Epithelial cell of prostate (primary cell): ENCODE measurements around the gene SMIM38.

Source experiments
- DNase-seq: peaks from one replicate; pipeline ENCODE4 v3.0.0-alpha.2; 2011; ENCODE audit warnings: low read depth, low spot score
- H3K27ac ChIP-seq: fragments of 450-650 bp; 2 replicates; pipeline ENCODE4 v1.5.1; 2017; ENCODE audit warnings: mild to moderate bottlenecking

Gene SMIM38

DNA sequence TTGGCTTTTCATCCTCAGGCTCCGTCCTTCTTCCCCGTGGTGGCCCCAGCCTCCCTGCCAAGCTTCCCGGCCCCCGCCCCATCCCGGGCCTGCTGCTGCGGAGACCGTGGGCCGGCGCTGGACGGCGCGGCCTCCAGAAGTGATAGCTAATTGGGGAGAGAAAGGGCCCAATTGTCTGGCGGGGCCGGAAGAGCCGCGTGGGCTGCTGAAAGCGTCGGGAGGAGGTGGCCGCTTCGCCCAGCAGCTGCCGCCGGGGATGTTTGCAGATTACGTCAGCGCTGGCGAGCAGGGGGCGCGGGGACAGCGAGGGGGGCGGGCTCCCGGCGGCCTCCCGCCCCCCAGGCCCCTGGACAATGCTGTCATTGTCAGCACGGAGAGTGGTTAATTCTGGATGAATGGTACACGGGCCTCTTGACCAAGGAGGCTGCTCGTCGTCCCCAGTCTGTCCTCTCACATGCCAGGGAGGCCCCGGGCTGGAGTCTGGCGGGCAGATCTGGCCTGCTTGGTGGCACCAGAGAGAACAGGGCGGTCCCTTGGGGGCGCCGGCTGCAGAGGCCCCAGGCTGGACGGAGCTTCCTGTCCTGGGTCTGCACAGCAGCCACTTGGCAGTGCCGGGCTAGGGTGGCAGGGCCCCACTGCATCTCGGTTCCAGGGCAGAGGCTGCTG is 1.6 kb downstream of the SMIM38 start:
- DNase-seq: no peak
- no peak overlapping the region for H3K27ac ChIP-seq

DNA sequence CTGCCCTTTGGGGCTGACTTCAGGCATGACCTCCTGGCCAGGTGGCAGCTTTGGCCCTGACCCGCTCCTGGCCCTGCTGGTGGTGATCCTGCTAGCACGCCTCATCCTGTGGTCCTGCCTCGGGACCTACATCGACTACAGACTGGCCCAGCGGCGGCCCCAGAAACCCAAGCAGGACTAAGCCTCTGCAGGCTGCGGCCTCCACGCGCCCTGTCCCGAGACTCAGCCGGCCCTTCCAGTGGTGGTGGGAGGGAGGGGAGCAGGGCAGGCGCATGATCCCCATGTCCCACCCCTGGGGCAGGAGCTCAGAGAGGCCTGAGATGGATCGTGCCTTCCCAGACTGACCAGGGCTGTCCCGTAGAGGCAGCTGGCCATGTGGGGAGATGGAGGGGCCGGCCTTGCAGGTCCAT is 2.1 kb downstream of the SMIM38 start:
- H3K27ac ChIP-seq: no peak overlapping the region
- no peak for DNase-seq

DNA sequence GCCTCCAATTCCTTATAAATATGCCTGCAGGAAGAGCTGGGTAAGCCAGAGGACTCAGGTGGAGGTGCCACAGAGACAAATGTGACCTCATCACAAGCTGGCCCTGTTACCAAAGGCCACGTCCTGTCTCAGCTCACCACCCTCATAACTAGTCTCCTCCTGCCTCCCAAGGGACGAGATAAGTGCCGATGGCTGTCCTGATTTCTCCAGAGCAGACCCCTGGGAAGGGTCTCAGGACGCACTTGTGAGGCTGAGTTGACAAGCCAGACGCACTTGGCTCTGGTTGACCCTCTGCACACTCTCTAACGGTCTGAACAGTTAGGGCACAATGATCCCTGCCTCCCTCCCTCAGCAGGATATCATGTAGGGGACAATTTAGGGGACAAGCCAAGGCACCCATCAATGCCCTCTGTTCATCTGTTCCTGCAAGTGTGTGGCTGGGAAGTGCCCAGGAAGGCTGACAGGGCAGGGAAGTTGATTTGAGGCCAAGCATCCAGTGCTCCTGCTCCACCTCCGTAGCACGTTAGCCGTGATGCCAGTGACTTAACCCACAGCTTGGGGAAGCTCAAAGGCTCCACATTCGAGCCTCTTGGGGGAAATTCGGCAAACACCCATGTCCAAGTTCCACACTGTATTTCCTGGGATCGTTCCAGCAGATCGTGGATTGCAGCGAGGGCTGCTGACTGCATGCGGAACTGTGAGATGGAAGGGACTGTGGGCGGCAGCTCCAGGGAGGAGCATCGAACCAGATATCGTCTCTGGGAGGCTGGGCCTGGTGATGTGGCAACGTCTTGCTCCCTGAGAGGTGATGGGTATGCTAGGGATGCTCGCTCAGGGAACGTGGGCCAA is 2.8 kb downstream of the SMIM38 start:
- no peak for DNase-seq
- H3K27ac ChIP-seq: no peak overlapping the region

DNA sequence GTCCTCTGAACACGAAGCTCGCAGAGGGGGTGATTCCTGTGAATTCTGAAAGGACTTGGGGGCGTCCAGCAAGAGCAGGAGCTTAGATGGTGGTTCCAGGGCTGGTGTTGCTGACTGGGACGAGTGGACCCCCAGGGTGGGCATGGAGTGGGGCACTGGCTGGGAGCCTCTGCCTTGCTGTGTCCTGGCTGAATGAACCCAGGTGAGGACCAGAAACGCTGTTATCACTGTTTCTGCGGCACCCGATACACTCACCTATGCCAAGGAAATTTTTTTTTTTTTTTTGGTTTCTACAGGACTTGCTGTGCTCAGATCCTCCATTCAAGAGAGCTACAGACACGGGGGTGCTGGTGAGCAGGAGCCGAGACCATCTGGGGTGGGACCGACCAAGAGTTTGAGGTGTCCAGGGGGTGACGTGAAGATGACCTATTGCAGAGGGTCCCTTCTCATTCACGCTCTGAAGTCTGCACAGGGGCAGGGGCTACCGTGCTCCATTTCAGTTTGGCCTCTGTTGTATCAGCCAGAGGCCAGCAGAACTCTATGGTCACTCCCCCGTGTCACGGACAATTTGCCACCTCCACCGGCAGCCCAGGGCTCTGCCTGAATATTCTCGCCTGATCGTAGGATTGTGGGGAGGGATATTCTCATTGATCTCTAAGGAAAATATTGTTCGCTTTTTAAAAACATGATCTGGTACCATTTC is 3.6 kb downstream of the SMIM38 start:
- no peak overlapping the region for H3K27ac ChIP-seq
- DNase-seq: no peak

DNA sequence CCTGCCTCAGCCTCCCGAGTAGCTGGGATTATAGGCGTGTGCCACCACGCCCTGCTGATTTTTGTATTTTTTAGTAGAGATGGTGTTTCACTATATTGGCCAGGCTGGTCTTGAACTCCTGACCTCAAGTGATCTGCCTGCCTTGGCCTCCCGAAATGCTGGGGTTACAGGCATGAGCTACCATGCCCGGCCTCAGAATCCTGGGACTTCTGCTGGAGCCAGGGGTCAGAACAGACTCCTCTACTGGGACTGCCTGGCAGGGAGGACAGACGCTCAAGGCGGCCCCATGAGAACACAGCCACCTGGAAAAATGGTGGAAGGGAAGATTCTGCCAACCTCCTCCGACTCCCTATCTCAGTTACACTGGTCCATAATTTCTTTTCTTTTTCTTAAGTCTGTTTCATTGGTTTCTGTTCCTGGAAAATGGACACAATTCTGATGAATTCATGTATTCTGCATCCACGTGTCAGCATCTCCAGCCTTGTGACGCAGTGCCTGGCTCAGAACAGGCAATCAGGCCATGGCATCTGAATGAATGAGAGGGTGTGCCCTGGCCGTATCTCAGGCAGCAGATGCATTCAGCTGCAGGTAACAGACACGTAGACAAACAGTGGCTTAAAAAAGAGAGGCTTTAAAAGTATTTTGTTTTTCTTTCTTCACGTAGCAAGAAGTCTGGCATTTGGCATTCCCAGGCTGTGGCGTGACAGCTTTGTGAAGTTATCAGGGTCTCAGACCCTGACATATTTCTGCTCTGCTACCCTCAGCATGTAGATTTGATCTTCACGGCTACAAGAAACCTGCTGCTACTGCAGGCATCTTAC is 4.8 kb downstream of the SMIM38 start:
- no peak overlapping the region for H3K27ac ChIP-seq
- no peak for DNase-seq

DNA sequence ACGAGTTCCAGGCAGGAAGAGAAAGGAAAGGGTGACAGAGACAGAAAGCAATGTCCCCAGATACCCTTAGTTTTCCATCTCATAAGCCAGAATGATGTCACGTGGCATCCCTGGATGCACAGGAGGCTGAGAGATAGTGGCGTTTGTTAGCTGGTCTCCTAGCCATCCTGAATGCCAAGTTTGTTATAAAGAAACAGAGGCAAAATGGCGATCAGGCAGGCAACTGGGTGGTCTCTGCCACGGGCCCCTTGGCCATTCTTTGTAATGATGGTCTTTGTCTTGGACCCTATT is 5.3 kb downstream of the SMIM38 start:
- no peak overlapping the region for H3K27ac ChIP-seq
- no peak for DNase-seq

DNA sequence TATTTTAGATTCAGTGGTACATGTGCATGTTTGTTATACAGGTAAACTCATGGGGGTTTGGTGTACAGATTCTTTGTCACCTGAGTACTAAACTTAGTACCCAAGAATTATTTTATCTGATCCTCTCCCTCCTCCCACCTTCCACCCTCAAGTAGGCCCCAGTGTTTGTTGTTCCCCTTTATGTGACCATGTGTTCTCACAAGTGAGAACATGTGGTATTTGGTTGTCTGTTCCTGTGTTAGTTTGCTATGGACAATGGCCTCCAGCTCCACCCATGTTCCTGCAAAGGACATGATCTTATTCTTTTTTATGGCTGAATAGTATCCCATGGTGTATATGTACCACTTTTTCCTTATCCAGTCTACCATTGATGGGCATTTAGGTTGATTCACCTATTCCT is 6.8 kb downstream of the SMIM38 start:
- DNase-seq: no peak
- H3K27ac ChIP-seq: no peak overlapping the region

DNA sequence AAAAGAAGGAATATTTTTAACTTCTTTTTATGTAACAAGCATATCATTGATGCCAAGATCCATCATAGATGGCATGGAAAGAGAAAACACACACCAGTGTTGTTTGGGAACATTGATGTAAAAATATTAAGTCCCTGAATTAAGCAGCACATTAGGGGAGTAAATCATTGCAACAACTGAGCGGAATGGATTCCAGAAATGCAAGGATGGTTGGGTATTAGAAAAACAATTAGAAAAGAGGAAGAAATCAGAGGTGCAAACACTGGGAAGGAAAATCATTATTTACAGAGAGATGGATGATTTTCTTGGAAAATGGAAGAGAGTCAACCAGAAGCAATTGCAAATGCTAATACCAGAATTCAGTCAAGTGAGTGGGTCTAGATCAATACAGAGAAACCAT is 8.1 kb downstream of the SMIM38 start:
- no peak for DNase-seq
- H3K27ac ChIP-seq: no peak overlapping the region

DNA sequence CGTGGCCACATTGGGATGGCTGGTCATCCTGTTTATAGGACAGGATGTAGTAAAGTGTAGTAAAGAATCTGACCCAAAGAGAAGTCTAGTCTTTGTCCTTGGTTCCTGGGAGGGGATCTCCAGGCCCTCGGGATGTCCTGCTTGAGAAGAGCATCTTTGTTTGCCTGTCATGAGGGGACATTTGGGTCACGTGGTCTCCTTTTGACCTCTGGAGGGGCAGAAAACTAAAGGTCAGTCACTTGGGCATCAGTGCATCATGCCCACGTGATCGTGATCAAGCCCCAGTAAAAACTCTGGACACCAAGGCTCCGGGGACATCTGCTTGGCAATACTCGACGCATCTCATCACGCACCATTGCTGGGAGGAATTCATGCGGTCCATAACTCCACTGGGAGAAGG is 9.1 kb downstream of the SMIM38 start:
- DNase-seq: no peak
- H3K27ac ChIP-seq: no peak overlapping the region

DNA sequence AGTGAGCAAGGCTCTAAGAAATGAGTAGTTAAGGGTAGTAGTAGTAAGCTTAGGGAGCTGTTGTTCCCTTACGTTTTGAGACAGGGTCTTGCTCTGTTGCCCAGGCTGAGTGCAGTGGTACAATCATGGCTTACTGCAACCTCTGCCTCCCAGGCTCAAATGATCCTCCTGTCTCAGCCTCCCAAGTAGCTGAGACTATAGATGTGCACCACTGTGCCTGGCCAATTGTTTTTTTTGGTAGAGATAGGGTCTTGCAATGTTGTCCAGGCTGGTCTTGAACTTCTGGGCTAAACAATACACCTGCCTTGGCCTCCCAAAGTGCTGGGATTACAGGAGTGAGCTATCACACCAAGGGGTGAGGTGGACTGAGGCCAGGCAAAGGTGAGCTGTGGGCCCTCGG is 10.0 kb downstream of the SMIM38 start:
- H3K27ac ChIP-seq: no peak overlapping the region
- DNase-seq: no peak

DNA sequence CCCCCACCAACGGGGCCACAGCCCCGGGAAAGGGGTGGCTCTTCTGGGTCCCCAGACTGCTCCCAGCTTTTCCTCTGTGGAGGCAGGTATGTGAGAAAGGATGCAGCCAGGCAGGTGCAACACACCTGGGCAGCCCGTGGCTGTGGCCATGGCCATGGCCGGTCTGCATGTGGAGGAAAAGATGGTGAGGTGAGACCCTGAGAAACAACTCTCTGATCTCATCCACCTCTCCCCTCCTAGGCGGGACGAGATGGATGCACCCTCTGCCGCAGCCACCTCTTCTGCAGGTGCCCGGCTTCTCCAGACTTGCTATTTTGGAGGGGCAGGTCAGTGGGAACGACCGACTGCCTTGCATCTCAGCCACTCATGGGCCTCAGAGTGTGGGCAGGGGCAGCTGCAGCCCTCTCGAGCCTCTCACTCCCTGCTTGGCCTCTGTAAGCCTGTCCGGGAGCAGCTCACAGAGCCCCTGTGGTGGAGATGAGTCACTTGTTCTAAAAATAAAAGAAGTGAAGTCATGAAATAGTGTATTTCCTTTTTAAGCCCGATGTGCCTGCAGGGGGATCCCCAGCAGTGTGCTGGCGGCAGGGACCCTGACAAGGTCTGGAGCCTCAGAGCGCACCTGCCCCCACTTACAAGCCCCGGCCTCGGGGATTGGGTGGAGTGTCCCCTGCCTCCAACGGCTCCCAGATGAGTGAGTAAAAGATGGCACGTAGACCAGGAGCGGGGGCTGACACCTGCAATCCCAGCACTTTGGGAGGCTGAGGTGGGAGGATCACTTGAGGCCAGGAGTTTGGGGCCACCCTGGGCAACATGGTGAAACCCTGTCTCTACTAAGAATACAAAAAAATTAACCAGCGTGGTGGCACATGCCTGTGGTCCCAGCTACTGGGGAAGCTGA is 10.7 kb downstream of the SMIM38 start:
- H3K27ac ChIP-seq: no peak overlapping the region
- DNase-seq: no peak

DNA sequence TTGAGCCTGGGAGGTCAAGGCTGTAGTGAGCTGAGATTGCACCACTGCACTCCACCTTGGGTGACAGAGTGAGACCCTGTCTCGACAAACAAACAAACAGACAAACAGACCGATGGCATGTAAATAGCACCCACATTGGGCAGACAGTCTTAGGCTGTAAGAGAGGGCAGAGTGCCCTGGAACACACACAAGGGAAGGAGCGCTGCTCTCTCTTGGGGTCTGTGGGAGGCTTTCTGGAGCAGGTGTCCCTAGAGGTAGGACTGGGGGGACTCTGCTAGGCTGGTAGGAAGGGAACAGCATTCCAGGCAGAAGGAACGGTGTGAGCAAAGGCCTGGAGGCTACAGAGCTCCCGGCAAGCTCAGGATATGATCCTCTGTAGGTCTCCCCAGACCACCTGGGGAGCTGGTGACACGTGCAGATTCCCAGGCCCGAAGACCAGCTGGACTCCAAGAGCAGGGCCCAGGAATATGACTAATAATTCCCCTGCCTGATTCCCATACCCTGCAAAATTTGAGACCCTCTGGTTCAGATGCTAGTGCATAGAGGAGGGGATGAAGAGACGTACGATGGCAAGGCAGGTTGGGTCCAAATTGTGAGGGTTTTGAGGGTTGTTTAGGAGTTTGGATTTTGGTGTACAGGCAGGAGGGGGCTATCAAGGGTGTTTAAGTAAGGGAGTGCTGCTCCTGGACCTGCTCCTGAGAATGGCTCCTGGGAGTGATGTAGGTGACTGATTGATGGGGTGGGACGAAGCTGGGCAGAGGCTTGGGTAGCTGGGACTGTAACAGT is 11.6 kb downstream of the SMIM38 start:
- no peak for DNase-seq

DNA sequence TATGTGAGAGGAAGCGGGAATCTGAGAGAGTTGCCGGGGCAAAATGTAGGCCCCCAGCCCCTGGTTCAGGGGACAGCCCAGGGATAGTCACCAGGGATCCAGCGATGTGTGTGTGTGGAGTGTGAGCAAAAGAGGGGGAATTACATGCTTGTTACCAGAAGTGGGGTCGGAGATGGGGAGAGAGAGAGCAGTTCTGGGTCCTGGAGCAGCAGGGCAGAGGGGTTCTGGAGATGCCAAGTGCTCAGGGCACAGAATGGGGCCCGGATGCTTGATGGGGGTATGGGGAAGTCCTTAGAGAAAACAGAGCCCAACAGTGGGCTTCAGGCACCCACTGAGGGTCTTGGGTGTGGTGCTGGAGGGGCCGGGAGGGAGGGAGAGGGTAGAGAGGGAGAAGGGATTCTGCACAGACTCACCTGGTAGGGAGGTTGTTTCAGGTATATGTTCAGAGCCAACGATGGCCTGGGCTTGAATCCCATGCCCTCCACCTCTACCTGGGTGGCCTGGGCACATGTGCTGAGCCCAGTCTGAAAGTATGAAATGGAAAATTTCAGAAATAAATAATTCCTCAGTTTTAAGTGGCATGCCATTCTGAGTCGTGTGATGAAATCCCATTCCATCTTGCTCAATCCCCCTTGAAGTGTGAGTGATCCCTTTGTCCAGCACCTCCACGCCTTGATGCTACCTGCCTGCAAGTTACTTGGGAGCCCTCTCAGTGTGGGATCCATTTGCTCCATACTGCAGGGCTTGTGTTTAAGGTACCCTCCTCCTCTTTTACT is 12.4 kb downstream of the SMIM38 start:
- no peak overlapping the region for H3K27ac ChIP-seq
- DNase-seq: no peak

More for the DNA sequence above, 11.6 kb downstream of the SMIM38 start:
- H3K27ac ChIP-seq: no peak overlapping the region

DNA sequence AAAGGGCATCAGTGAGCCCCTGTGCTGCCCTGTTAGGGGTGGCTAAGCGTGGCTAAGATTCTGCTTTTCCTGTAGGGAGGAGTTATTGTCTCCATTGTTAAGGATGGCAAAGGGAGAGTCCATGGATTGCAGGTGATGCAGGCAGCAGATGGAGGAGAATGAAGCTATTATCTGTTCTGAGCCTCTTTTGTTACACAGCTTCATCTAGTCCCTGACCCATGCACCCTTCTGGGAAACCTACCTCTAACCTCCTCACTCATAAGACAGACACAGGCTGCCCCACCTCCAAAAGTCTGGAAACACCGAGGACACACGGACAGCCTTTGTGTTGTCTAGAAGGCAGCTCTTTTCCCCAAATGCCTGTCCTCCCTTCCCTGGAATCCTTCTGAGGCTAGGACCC is 13.7 kb downstream of the SMIM38 start:
- no peak for DNase-seq
- H3K27ac ChIP-seq: no peak overlapping the region

DNA sequence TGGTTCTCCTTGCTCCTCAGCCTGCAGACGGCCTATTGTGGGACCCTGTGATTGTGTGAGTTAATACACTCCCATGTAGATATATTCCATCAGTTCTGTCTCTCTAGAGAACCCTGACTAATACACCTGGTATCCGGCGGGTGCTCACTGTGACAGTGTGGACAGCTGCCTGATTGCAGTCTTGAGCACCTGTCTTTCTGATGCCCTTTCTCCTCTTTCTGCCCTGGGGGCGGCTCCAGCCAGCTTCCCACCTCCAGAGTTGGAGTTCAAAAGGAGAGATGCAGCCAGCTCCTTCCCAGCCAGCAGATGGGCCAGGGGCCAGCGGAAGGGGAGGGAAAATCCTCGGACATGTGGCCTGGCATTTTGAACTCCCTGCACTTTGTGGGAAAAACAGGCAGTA is 15.0 kb downstream of the SMIM38 start:
- DNase-seq: no peak
- H3K27ac ChIP-seq: no peak overlapping the region

DNA sequence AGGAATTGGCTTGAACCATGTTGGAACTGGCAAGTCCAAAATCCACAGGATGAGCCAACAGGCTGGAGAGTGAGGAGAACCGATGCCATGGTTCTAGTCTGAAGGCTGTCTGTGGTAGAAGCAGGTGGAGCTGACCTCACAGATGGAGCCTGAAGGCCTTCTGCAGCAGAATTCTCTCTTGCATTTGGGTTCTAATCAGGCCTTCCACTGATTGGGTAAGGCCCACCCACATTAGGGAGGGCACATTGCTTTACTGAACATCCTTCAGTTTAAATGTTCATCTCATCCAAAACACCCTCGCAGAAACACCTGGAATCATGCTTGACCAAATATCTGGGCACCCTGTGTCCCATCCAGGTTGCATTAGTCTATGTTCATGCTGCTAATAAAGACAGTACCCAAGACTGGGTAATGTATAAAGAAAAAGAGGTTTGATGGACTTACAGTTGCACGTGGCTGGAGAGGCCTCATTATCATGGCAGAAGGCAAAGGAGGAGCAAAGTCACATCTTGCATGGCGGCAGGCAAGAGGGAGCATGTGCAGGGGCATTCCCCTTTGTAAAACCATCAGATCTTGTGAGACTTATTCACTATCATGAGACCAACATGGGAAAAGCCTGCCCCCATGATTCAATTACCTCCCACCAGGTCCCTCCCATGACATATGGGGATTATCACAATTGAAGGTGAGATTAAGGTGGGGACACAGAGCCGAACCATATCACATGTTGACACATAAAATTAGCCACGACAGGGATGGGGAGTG is 15.9 kb downstream of the SMIM38 start:
- no peak for DNase-seq
- no peak overlapping the region for H3K27ac ChIP-seq

DNA sequence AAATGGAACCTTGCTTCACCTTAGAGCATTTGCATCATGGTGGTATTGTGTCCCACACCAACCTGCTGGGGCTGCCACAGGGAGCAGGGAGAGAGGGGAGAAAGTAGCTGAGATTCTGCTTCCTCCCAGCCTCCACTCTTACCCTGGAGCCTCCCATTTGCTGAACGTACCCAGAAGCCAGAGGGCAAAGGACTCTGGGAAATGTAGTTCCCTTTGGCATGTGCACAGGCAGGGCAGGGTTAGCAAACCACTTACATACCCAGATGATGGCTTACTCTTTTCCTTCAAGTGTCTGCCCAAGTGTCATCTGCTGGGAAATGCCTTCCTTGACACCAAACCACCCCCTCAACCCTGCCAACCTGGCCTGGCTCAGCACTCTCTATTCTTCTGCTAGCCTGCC is 16.9 kb downstream of the SMIM38 start:
- H3K27ac ChIP-seq: no peak overlapping the region
- no peak for DNase-seq
